Measurements from ENCODE around the gene RLN3.

Gene RLN3, protein sequence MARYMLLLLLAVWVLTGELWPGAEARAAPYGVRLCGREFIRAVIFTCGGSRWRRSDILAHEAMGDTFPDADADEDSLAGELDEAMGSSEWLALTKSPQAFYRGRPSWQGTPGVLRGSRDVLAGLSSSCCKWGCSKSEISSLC

DNA sequence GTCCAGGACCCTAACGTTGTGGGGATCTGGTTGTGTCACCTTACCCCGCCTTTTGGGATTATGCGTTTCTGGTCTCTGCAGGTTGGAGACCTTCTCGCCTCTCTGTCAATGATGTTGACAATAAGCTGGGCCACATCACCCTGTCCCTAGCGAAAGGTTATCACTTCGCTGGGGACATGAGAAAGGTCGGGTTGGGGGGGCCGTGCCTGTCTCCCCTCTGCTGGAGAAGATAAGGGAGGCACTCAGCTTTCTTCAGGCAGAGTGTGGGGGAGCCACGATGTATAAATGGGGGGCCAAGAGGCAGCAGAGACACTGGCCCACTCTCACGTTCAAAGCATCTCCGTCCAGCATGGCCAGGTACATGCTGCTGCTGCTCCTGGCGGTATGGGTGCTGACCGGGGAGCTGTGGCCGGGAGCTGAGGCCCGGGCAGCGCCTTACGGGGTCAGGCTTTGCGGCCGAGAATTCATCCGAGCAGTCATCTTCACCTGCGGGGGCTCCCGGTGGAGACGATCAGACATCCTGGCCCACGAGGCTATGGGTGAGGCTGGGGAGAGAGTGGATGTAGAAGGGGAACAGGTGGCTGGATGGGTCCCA lies at the start of gene RLN3:
RLN3 (plus strand) TSS at position 293 of the 595 bp plus-strand sequence; CDS start at position 350, 57 bp downstream.
- DNase-seq (ENCODE audit: low read depth): no peak

DNA sequence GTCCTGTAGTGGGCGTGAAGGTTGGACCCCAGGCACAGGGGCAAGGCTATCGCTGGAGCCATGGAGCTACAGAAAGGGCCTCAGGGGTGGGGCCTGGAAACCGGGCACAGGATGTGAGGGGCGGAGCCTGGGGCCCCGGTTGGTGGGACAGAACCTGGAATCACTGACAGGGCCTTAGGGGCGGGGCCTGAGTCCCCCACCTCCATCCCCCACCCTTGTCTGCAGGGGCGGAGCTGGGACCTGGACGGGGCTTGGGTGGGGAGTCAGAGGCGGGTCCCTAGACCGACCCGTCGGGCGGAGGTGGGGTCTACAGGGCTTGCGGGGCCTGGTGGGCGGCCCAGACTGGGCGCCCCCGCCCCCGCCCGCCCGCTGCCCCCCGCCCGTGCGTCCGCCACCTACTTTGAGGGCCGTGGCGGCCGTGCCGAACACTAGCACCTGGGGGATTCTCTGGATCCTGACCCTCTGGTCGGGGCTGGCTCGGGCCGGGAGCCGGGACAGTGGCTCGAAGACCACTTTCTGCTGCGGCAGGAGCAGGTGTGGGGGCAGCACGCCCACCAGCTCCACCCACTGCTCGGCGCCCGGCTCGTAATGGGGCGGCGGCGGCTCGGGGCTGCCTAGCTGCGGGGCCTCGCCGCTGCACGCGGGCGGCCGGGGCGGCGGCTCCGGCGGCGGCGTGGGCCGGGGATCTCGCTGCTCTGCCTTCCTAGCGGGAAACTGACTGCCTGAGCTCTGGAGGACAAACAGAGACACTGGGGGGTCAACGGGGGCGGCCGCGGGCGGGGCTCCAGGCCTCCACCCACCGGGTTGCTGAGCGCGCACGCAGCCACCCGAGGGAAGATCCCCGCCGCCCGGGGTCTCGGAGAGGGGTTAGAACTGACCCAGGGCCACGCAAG lies 49.4 kb upstream of the RLN3 start:
- peak; percentile 96 for DNase-seq (ENCODE audit: low read depth)

DNA sequence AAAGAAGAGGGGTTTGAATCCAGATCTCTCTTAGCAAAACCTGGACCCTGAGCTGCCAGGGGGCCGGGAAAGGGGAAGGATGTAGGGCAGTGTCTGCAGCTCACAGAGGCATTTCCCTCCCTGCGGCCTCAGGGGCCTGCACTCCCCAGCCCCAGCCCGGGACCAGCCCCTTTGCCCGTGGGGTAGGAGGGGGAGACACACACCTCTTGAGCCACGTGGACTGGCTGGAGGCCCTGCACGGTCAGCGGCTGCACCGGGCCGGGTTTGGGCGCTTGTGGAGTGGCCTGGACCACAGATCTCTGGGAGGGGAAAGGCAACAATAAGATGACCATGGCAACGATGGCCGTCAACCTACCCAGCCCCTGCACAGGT lies 48.7 kb upstream of the RLN3 start:
- DNase-seq (ENCODE audit: low read depth): no peak

DNA sequence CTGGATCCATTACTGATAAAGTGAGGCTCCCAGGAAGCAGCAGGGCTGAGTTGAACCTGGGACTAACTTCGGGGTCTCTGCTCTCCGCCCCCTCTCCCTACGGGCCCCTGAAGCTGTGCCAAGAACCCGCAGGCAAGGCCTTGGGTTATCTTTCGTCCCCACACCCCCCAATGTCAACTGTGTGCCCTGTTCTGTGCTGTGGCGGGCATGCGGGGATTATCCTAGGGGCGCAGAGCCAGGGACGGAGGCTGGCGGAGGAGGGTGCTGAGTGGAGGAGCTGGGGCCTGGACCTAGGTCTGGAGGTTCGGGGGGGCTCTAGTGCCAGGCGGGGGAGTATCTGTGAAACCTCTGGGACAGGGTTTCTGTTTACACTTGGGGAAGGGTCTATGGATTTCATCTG lies 48.3 kb upstream of the RLN3 start:
- no peak for DNase-seq (ENCODE audit: low read depth)

- no peak for DNase-seq (ENCODE audit: low read depth)
Observed at GRCh38 chr19:13980340-13980739, 47.6 kb upstream of the RLN3 start.

GRCh38 chr19:13981021-13981420 lies 46.9 kb upstream of the RLN3 start:
- no peak for DNase-seq (ENCODE audit: low read depth)

DNA sequence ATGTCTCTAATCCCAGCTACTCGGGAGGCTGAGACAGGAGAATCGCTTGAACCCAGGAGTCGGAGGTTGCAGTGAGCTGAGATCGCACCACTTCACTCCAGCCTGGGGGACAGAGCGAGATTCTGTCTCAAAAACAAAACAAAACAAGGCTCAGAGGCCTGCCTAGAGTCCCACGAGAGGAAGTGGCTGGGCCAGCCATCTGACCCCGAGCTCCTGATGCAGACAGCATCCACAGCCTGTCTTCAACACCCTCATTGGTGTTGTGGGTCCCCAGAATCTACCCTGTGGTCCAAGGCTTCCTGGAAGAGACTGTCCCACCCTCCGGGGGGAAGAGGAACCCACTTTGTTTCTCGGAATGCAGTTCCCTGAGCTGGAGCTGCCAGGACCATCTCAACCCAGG lies 46.5 kb upstream of the RLN3 start:
- DNase-seq (ENCODE audit: low read depth): no peak

GRCh38 chr19:13981988-13982501 lies 45.9 kb upstream of the RLN3 start:
- no peak for DNase-seq (ENCODE audit: low read depth)

DNA sequence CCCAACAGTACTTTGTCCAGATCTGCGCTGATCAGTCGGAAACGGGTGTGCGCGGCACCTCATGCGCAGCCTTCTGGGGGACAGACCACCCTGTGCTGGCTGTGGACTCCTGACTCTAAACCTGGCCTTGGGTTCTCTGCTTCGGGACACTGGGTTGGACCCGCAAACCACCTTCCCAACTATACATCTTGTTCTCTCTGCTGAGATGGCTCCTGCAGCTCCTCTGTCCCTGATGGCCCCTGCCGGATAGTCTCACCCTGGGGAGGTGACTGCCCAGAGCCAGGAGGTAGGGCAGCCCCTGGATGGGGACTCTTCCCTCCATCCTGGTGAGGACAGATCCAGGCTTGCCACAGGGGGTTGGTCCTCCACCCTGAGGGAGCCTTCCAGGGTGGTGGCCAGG lies 45.2 kb upstream of the RLN3 start:
- no peak for DNase-seq (ENCODE audit: low read depth)

DNA sequence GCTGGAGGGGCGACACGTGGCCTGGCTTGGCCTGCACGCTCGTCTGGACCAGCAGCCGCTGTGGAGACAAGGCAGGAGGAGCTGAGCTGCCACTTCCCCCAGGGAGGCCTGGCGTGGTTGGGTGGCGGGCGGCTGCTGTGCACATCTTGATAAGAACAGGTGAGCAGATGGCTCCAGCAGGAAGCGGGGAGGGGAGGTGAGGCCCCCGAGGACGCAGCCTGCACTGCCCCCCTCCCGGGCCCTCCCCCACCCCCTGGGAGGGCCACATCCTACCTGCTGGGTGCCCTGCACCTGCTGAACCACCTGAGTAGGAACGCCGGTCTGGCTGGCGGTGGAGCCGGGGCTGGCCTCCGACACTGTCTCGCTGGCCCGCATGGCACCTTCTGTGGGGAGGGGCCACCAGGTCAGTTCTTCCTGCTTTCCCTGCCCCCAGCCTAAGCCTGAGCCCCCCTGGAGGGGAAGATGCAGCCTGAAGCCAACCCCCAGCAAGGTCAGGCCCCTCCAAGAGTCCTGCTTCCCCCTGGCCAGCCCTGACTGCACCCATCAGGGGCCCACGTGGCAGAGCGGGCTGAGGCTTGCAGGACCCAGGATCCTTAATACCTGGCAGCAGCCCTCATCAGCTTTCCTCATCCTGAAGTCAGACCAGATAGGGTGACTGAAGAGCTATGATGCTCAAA lies 44.6 kb upstream of the RLN3 start:
- no peak for DNase-seq (ENCODE audit: low read depth)

DNA sequence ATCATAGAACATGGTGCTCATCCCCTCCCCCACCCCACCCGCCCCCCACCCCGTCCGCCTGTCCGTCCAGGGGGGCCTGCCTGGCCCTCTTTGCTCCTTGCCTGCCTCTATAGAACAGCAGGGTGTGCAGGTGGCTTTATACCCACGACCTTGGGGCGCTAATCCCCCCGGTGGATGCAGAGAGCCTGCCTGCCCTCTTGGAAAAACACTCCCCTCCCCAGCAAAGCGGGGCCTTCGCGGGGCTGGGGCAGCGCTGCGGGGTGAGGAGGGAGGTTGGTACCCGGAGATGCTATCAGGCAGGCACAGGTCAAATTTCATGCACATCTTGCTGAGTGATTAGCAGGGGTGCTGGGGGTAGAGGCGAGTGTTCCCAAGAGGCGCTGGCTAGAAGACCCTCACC lies 43.8 kb upstream of the RLN3 start:
- DNase-seq (ENCODE audit: low read depth): no peak

GRCh38 chr19:13984875-13985741 lies 42.8 kb upstream of the RLN3 start:
- DNase-seq (ENCODE audit: low read depth): no peak

DNA sequence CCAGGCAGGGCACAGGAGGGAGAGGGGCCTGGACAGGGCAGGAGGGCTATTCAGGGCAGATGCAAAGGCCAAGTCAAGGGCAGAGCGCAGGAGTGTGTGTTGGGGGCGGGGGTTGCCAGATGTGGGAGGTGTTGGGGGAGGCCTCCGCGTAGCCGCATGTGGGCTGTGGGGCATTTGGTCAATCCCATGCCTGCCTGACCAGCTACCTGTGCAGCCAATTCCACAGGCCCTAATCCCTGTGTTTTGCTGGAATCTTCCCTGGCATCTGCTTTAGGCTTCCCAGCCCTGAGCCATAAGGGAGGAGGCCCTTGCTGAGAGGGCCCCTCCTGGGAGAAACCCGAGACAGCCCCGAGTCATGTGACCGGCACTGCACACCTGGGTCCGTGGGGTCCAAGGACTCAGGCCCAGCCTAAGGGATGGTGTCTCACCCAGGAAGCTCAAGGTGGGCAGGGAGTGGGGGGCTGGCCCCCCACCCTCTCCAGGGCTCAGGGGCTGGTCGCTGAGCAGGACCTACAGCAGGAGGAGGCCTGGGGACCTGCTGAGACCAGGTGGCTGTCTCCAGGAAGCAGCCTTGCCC lies 42.1 kb upstream of the RLN3 start:
- no peak for DNase-seq (ENCODE audit: low read depth)

DNA sequence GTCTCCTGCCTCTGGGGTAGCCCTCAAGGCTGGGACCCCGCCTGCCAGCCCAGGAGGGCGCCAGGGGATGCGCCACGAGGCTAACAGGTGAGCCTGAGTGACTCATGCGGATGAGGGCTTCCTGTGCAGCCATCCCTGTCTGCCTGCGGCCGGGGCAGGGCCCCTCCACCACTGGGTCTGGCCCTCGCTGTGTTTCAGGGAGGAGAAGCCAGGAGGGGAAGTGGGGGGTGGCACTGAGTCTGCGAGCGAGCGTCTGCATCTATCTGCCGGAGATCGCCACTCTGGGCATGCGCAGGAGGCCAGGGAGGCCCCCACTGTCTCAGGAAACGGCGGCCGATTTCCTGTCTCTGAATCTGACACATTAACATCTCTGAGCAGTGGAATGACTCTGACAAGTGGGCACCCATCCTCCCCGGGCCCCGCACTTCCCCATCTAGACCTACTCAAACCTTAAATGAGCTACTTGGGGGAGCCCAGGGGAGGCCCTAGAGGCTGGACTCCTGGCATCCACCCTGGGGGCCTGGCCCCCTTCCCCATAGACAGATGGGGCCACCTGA lies 41.5 kb upstream of the RLN3 start:
- DNase-seq (ENCODE audit: low read depth): peak; percentile 93

DNA sequence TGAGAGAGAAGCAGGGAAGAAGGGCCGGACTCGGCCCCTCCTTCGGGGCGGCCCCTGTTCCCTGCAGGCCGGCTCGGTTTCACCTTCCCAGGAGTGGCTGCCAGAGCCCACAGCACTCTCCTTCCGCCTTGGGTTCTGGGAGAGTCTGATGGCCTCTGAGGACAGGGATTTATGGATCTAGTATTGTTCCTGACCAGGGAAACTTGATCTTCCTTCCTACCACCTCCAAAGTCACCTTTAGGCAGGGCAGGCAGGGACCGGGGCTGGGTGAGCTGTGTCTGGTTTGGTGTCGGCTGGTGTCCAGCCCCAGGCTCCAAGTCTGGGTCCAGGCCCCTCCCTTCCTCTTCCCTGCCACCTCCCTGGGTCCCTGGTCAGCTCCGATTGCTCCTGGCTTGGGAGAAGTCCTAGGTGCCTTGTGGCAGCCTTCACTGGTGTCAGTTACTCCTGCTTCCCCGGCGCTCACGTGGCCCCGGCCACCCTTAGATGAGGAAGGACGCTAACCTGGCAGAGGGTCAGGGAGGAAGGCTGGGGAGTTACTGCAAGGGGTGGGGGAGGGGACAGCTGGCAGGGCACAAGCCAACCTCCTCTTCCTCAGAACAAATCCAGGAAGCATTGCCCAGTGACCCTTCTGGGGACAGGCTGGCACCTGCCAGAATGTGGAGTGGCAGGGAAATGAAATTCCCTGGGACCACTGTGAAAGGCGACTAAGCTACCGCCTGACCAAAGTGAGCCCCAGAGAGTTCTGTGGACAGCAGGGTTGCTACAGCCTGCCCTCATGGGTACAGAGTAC lies 40.7 kb upstream of the RLN3 start:
- DNase-seq (ENCODE audit: low read depth): peak; percentile 61

DNA sequence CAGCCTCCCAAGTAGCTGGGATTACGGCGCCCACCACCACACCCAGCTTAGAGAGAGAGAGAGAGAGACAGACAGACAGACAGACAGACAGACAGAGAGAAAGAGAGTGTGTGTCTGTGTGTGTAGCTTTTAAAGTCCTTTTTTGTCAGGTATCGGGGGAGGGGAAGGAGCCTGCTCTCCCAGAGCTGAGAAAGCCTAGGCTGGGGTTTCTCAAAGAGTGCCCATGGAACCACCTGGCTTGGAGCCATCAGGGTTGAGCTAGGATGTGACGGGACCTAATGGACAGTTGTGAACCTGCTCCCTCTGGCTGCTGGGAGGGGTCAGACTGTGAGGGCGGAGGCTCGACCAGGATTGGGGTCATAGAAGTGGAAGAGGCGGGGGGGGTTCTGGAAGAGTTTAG lies 38.5 kb upstream of the RLN3 start:
- no peak for DNase-seq (ENCODE audit: low read depth)

DNA sequence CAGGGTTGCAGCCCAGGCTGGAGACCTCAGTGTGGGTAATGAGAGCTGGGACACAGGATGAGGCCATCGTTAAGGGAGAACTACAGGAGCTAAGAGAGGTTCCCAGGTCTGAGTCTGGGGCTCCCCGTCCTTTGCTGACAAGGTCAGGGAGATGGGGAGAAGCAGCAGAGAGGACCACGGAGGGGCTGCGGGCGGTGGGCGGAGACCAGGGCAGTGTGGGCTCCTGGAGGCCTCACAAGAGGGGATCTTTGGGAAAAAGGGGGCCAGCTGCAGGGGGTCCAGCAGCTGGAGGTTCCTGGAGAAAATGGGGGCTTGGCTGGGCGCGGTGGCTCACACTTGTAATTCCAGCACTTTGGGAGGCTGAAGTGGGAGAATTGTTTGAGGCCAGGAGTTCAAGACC lies 37.9 kb upstream of the RLN3 start:
- no peak for DNase-seq (ENCODE audit: low read depth)

GRCh38 chr19:13992025-13992424 lies 35.9 kb upstream of the RLN3 start:
- no peak for DNase-seq (ENCODE audit: low read depth)

- no peak for DNase-seq (ENCODE audit: low read depth)
Observed at GRCh38 chr19:13993590-13994300, 34.2 kb upstream of the RLN3 start.

All from CMK (cell line).